Neuronal stem cell (in vitro differentiated cells): ENCODE measurements around the gene SRSF7.
"Not testable (repeated sequence)": the region's sequence is repeated elsewhere in the genome, so short reads cannot be mapped to it uniquely, and the experiment has no call there.

Source experiments
- DNase-seq: peaks from one replicate; pipeline ENCODE4 v3.0.0-alpha.2; 2013; ENCODE audit warnings: low spot score
- H2AFZ ChIP-seq: one replicate; pipeline ENCODE4 v1.6.1; 2013; ENCODE audit warnings: mild to moderate bottlenecking, low read length, inconsistent platforms
- H2AK5ac ChIP-seq: 2 replicates; pipeline ENCODE4 v1.6.1; 2013; ENCODE audit warnings: low read depth, mild to moderate bottlenecking, inconsistent platforms, low read length, moderate library complexity, mixed read lengths
- H2BK120ac ChIP-seq: 2 replicates; pipeline ENCODE4 v1.6.1; 2013; ENCODE audit warnings: low read depth, mild to moderate bottlenecking, inconsistent platforms, low read length, moderate library complexity, mixed read lengths
- H2BK12ac ChIP-seq: one replicate; pipeline ENCODE4 v1.6.1; 2013; ENCODE audit warnings: low read length, inconsistent platforms
- H2BK15ac ChIP-seq: 2 replicates; pipeline ENCODE4 v1.6.1; 2013; ENCODE audit warnings: mild to moderate bottlenecking, low read length, inconsistent platforms, mixed read lengths
- H2BK5ac ChIP-seq: one replicate; pipeline ENCODE4 v1.6.1; 2013; ENCODE audit warnings: inconsistent platforms, mild to moderate bottlenecking, low read length, moderate library complexity
- H3K14ac ChIP-seq: one replicate; pipeline ENCODE4 v1.6.1; 2013; ENCODE audit warnings: low read length, inconsistent platforms
- H3K18ac ChIP-seq: 2 replicates; pipeline ENCODE4 v1.6.1; 2013; ENCODE audit warnings: low read length, inconsistent platforms
- H3K23ac ChIP-seq: 2 replicates; pipeline ENCODE4 v1.6.1; 2013; ENCODE audit warnings: low read depth, mild to moderate bottlenecking, mixed read lengths, low read length, inconsistent platforms; ENCODE audit not compliant: poor library complexity
- H3K27ac ChIP-seq: replicated peaks from 3 replicates; pipeline ENCODE4 v1.5.1; 2013; ENCODE audit warnings: low read length, inconsistent platforms
- H3K27me3 ChIP-seq, 3 experiments: 2 replicates each; pipeline ENCODE4 v1.6.1; 2013; ENCODE audit warnings: low read length in 3 of 3, mild to moderate bottlenecking in 2 of 3, inconsistent platforms in 1 of 3, low read depth in 1 of 3, mixed read lengths in 1 of 3, moderate library complexity in 1 of 3; ENCODE audit not compliant: control insufficient read depth in 3 of 3, insufficient read depth in 3 of 3
- H3K36me3 ChIP-seq, 2 donors: replicated peaks in 1 of 2; 2 replicates each; pipeline ENCODE4 v1.6.1; 2013; ENCODE audit warnings: low read length in 2 of 2; ENCODE audit not compliant: control insufficient read depth in 2 of 2, insufficient read depth in 2 of 2
- H3K4ac ChIP-seq: 2 replicates; pipeline ENCODE4 v1.6.1; 2013; ENCODE audit warnings: inconsistent platforms, mild to moderate bottlenecking, low read length, moderate library complexity
- H3K4me1 ChIP-seq, 2 donors: 1 replicate in 1 of 2; 2 replicates in 1 of 2; pipeline ENCODE4 v1.6.1; 2013; ENCODE audit warnings: low read length in 2 of 2, low read depth in 1 of 2; ENCODE audit not compliant: control insufficient read depth in 2 of 2, insufficient read depth in 1 of 2
- H3K4me2 ChIP-seq: one replicate; pipeline ENCODE4 v1.6.1; 2013; ENCODE audit warnings: mild to moderate bottlenecking, low read length, inconsistent platforms; ENCODE audit not compliant: insufficient read depth, poor library complexity, severe bottlenecking
- H3K4me3 ChIP-seq, 2 donors: 2 replicates each; pipeline ENCODE4 v1.5.1; 2013; ENCODE audit warnings: low read length in 2 of 2, mild to moderate bottlenecking in 2 of 2, inconsistent platforms in 1 of 2, moderate library complexity in 1 of 2
- H3K79me1 ChIP-seq: one replicate; pipeline ENCODE4 v1.6.1; 2013; ENCODE audit warnings: low read depth, mild to moderate bottlenecking, inconsistent platforms, low read length, moderate library complexity
- H3K9ac ChIP-seq: one replicate; pipeline ENCODE4 v1.6.1; 2013; ENCODE audit warnings: mild to moderate bottlenecking, low read depth, low read length, inconsistent platforms; ENCODE audit not compliant: poor library complexity
- H3K9me3 ChIP-seq, 2 donors: replicated peaks in 1 of 2; 2 replicates each; pipeline versions ENCODE3 to v1.6.1; 2013; ENCODE audit warnings: low read length in 2 of 2, mild to moderate bottlenecking in 2 of 2, inconsistent platforms in 1 of 2, low read depth in 1 of 2, mixed read lengths in 1 of 2, moderate library complexity in 1 of 2; ENCODE audit not compliant: control insufficient read depth in 2 of 2, insufficient read depth in 1 of 2
- H4K8ac ChIP-seq: one replicate; pipeline ENCODE4 v1.6.1; 2013; ENCODE audit warnings: low read depth, mild to moderate bottlenecking, inconsistent platforms, low read length, moderate library complexity
- H4K91ac ChIP-seq: one replicate; pipeline ENCODE4 v1.6.1; 2013; ENCODE audit warnings: low read length, low read depth, mild to moderate bottlenecking, inconsistent platforms; ENCODE audit not compliant: poor library complexity
- WGBS, 2 donors: extraction: QIAGEN DNeasy Blood & Tissue Kit; methylation state at CpG; one replicate each; pipeline ENCODE4 v1.1.7; 2013; ENCODE audit warnings: missing lambda C conversion rate in 2 of 2, mixed read lengths in 1 of 2; ENCODE audit not compliant: insufficient read length in 2 of 2, insufficient replicate concordance in 1 of 2; ENCODE audit errors: extremely low coverage in 2 of 2; 5-methylcytosine and 5-hydroxymethylcytosine counted together

SRSF7 gene

DNA sequence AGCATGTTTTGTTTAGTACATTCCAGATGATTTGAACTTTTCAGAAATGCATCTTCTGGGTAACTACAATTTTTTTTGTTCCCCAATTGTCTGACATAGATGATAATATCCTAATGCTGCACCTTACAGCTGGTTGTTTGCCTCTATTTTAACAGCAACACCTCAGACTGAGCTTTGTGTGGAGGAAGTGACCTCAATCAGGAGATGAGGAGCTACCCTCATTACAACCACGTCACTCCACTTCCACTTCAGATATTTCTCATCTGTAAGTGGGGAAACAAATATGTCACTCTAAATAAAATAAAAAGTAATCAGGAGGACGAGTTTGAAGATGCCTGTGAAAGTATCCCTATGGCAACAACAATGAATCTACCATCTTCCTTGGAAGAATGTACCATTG, 12.1 kb upstream of the SRSF7 start:
- no peak overlapping the region for H2BK120ac ChIP-seq
- H3K9me3 ChIP-seq = no peaks in the 10 kb centered on the region
- H3K9ac ChIP-seq = no peak overlapping the region
- H3K27me3 ChIP-seq = peaks cover 0 to 14% (median 0%) of the 10 kb centered on the region in 3 experiments
- no peak overlapping the region for H2BK15ac ChIP-seq
- no peak overlapping the region for H4K8ac ChIP-seq
- H3K79me1 ChIP-seq = no peaks in the 10 kb centered on the region
- H2AFZ ChIP-seq = no peak overlapping the region
- H3K4me3 ChIP-seq = no peak overlapping the region
- no peak for DNase-seq
- H3K4me2 ChIP-seq = no peak overlapping the region
- no peak overlapping the region for H2BK5ac ChIP-seq
- no peak overlapping the region for H4K91ac ChIP-seq
- H3K23ac ChIP-seq = no peak overlapping the region
- no peak overlapping the region for H3K27ac ChIP-seq
- no peaks in the 10 kb centered on the region for H3K36me3 ChIP-seq
- no peak overlapping the region for H2BK12ac ChIP-seq
- no peak overlapping the region for H2AK5ac ChIP-seq
- no peaks in the 10 kb centered on the region for H3K4me1 ChIP-seq
- H3K14ac ChIP-seq = no peak overlapping the region
- no peak overlapping the region for H3K4ac ChIP-seq
- no CpG with 5 or more reads among the region's 2 CpGs for WGBS, 2 donors
- no peak overlapping the region for H3K18ac ChIP-seq

DNA sequence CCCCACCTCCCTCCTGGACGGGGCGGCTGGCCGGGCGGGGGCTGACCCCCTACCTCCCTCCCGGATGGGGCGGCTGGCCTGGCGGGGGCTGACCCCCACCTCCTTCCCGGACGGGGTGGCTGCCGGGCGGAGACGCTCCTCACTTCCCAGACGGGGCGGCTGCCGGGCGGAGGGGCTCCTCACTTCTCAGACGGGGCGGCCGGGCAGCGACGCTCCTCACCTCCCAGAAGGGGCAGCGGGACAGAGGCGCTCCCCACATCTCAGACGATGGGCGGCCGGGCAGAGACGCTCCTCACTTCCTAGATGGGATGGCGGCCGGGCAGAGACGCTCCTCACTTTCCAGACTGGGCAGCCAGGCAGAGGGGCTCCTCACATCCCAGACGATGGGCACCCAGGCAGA, 4.7 kb upstream of the SRSF7 start:
- not testable (repeated sequence) for H3K14ac ChIP-seq, H3K9ac ChIP-seq, H4K91ac ChIP-seq, H3K9me3 ChIP-seq, H3K27ac ChIP-seq, H3K23ac ChIP-seq, H3K4me3 ChIP-seq, H3K27me3 ChIP-seq, H3K79me1 ChIP-seq, H2AK5ac ChIP-seq, H3K18ac ChIP-seq, H2BK12ac ChIP-seq, H2BK5ac ChIP-seq, H2BK120ac ChIP-seq, DNase-seq, H3K4me2 ChIP-seq, H3K4me1 ChIP-seq, H2AFZ ChIP-seq, H2BK15ac ChIP-seq, H3K4ac ChIP-seq, H4K8ac ChIP-seq, H3K36me3 ChIP-seq
- WGBS, 2 donors = no CpG with 5 or more reads among the region's 31 CpGs

DNA sequence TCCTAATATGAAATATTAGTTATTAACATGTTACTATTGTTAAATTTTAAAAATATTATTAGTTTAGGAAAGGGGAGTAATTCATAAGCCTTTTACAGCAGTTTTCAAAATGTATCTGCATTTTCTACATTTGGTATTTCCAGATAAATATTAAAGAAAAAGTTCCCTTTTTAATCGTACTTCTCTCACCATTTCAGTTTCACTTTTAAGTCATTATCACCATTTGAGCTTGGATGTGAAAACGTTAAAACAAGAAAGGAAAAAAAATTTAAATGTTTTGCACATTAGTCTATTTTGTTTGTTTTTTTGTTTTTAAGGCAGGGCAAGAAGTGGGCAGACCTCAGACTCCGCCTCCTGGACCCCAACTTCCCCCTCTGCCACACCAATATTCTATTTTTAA, 3.3 kb upstream of the SRSF7 start:
- Histone ChIP-seq H2BK5ac (no peak overlapping the region), H2BK120ac (no peak overlapping the region), H3K14ac (no peak overlapping the region), H3K4ac (no peak overlapping the region), H3K4me3 (no peak overlapping the region), H3K27ac (no peak overlapping the region), H4K91ac (no peak overlapping the region), H3K4me2 (no peak overlapping the region), H2AK5ac (no peak overlapping the region), H4K8ac (no peak overlapping the region), H3K27me3 (no peaks in the 10 kb centered on the region), H2AFZ (no peak overlapping the region), H3K9me3 (peaks cover 0 to 4% of the 10 kb centered on the region in 2 donors), H2BK15ac (no peak overlapping the region), H3K36me3 (peaks cover 0 to 8% of the 10 kb centered on the region in 2 donors), H3K79me1 (no peaks in the 10 kb centered on the region), H3K18ac (no peak overlapping the region), H3K9ac (no peak overlapping the region), H2BK12ac (no peak overlapping the region), H3K23ac (no peak overlapping the region), H3K4me1 (peaks cover 0 to 4% of the 10 kb centered on the region in 2 donors)
- no peak for DNase-seq
- no CpG with 5 or more reads among the region's 3 CpGs for WGBS, 2 donors

DNA sequence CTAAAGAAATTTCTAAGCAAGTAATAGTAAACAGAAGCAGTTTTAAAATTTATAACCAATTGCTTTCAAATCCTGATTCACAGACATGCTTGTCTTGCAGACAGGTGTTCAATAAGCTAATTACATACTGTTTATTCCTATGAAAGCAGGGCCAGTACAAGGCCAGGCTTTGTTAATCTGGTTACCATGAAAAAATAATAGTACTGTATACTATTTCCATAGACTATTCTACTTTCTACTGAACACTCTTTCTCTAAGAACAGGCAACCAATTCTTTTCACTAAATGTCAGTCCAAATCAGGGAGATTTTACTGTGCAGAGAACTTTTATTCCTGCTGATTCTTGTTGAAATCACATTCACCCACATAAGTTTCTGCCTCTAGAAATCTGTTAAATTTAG, 2.9 kb upstream of the SRSF7 start:
- no peak overlapping the region for H3K23ac ChIP-seq

More for the DNA sequence above, 2.9 kb upstream of the SRSF7 start:
- Histone ChIP-seq H3K9me3 (peaks cover 0 to 4% of the 10 kb centered on the region in 2 donors), H4K91ac (no peak overlapping the region), H2BK120ac (no peak overlapping the region), H3K4me2 (no peak overlapping the region), H2BK15ac (no peak overlapping the region), H3K36me3 (peaks cover under 1 to 12% of the 10 kb centered on the region in 2 donors), H2AK5ac (no peak overlapping the region), H3K9ac (no peak overlapping the region), H3K14ac (no peak overlapping the region), H3K27ac (no peak overlapping the region), H3K18ac (no peak overlapping the region), H3K79me1 (no peaks in the 10 kb centered on the region), H2BK12ac (no peak overlapping the region), H2BK5ac (no peak overlapping the region), H3K4ac (no peak overlapping the region), H3K27me3 (no peaks in the 10 kb centered on the region), H3K4me1 (peaks cover 0 to 7% of the 10 kb centered on the region in 2 donors), H4K8ac (no peak overlapping the region), H2AFZ (no peak overlapping the region), H3K4me3 (no peak overlapping the region)
- no peak for DNase-seq
